Activated CD8-positive, alpha-beta memory T cell treated with anti-CD3 and anti-CD28 coated beads for 36 hours (primary cell): Measurements from ENCODE around the gene IL17RA. TPM values are rescaled to one million over a fixed set of nuclear protein-coding genes. Genes with fewer than 3 reads are reported as not detected.

Experiments used
- CTCF ChIA-PET: fragments of 350-600 bp; sonication (Branson Sonifier 250); formaldehyde crosslinking; loops from one replicate; lab custom pipeline; 2021; ENCODE audit warnings: antibody characterized with exemption; lab: Charles Lee
- POLR2A ChIA-PET: fragments of 350-600 bp; sonication (Branson Sonifier 250); formaldehyde crosslinking; loops from one replicate; lab custom pipeline; 2021; ENCODE audit warnings: antibody characterized with exemption; lab: Charles Lee
- total RNA-seq, 2 experiments: library from RNA; stranded (reverse); gene quantifications; one replicate each; pipeline ENCODE4 v1.2.3, GENCODE V29; 2021

IL17RA gene
- total RNA-seq, 2 experiments from 2014 or later, result 18.7 to 20.4 TPM

- CTCF ChIA-PET, result interaction anchor here (0.6 to 2.9 kb wide), 12 partner anchors 9 to 668 kb away, joined by 3 to 14 read pairs (median 4); no protein-coding TSS in a partner anchor
- POLR2A ChIA-PET, result interaction anchor here (1.7 kb wide), 1 partner anchor 97 kb away, joined by 5 read pairs; no protein-coding TSS in a partner anchor
Observed at GRCh38 chr22:17074648-17075002, 10.2 kb upstream of the IL17RA start.

DNA sequence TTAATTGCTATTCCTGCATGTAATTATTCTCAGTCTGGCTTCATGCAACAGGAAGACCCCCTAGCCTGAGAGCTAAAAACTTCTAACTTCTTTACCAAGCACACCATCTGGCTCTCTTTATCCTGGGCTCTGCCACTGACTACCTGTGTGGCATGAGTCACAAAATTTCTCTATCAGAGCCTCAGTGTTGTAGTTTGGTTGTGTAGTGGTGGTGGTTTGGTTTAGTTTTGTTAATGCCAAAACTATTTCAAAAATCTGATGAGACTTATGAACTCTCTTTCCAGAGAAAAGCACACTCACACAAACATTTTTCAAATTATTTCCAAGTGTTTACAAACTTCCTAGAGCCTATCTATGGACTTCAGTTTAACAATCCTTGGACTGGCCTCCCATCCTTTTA lies 7.5 kb upstream of the IL17RA start:
- CTCF ChIA-PET, result interaction anchor here (0.7 to 1.7 kb wide), 3 partner anchors 19 to 94 kb away, joined by 3 to 9 read pairs (median 3); no protein-coding TSS in a partner anchor
- POLR2A ChIA-PET, result no interaction called here

- CTCF ChIA-PET, result interaction anchor here (0.7 to 1.5 kb wide), 2 partner anchors 92 to 117 kb away, joined by 4 to 5 read pairs; no protein-coding TSS in a partner anchor
- POLR2A ChIA-PET, result no interaction called here
Observed at GRCh38 chr22:17079572-17079971, 5.2 kb upstream of the IL17RA start.

DNA sequence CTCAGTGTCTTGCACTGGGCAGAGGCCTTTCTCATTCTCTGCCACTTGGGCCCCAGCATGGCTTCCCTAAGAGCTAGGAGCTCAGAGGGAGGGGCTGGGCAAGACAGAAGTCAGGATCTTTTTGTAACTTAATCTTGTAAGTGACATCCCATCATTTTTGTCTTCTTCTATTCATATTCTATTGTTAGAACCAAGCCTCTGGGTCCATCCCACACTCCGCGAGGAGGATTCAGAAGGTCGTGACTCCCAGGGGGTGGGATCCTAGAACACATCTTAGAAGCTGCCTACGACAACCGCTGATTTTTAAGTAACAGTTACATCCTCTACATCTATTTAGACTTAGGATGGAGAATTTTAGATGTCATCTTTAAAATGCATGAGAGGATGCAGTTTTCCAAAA lies 1.5 kb upstream of the IL17RA start:
- ChIA-PET POLR2A (no interaction called here), CTCF (interaction anchor here (1.1 to 1.7 kb wide), 2 partner anchors 9 to 25 kb away, joined by 3 to 5 read pairs; no protein-coding TSS in a partner anchor)

DNA sequence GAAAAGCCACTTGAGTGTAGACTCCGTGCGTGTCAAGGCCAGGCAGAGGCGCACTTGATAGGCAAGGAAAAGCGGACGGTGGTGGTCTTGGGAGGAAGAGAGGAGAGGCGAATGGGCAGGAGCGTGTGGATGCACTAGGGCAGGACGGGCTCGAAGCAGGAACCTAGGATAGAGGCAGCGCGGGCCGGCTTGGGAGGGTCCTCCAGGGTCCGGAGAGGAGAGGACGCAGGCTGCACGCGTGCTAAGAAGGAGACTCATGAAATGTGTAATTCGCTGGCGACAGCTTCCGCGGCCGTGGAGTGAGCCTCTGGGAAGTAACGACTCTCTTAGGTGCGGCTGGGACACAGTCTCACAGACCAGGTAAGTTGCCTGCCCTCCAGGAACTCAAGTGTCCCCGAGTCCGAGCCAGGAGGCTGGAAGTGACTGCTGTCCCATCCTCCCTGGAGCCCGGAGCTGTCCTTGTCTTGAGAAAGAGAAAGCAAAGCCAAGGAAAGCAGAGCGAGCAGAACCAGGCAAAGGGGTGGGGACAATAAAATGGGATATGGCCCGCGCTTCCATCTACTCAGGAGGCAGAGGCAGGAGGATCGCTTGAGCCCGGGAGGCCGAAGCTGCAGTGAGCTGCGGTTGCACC lies 874 bp upstream of the IL17RA start:
- ChIA-PET CTCF (interaction anchor here (1.1 to 1.7 kb wide), 2 partner anchors 10 to 26 kb away, joined by 3 to 5 read pairs; no protein-coding TSS in a partner anchor), POLR2A (interaction anchor here (1.0 kb wide), 1 partner anchor 8 kb away, joined by 3 read pairs; no protein-coding TSS in a partner anchor)

DNA sequence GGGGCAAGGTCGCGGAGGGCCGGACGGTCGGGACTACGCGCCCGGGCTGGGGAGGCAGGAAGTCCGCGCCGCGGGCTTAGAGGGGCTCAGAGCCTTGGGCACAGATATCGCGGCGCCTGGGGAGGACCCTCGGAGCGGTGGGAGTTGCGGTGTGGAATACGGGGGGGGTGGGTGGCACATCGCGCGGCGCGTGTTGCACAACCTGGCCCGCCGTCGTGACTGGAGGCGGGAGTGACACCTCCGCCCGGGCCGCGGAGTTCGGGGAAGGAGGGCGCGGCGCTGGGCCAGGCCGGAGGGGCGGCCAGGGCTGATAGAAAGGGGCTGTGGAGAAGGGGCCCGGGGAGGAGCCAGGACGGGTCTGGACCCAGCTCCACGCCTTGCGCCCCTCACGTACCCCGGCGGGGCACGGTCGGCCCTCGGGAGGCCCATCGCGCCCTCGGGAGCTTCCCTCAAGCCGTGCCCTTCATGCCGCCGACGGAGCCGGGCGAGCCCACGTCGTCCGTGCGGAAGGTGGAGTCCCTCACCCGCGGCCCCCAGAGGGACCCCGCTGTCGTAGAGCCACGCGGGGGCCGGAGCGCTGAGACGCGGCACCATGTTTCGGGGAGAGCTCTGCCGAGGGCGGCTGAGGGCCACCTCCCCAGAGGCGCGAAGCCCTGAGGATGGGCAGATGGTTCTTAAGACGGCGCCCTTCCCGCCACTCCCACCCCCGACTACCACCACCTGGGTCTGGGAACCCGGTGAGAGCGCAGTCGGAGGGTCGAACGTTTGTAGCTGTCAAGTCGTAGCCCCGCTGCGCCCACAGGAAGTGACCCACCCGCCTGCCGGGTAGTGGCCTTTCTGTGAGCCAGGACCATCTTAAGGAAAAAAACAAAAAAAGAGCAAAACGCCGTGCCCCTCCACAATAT lies 729 bp downstream of the IL17RA start:
- CTCF ChIA-PET, result interaction anchor here (0.9 kb wide), 1 partner anchor 11 kb away, joined by 3 read pairs; no protein-coding TSS in a partner anchor
- POLR2A ChIA-PET, result interaction anchor here (0.7 to 1.2 kb wide), 2 partner anchors 86 to 486 kb away, joined by 3 read pairs; no protein-coding TSS in a partner anchor

GRCh38 chr22:17086296-17086695 lies 1.5 kb downstream of the IL17RA start:
- ChIA-PET POLR2A (interaction anchor here (1.0 to 1.2 kb wide), 2 partner anchors 72 to 86 kb away, joined by 3 to 4 read pairs; no protein-coding TSS in a partner anchor), CTCF (interaction anchor here (1.9 kb wide), 1 partner anchor 86 kb away, joined by 6 read pairs; no protein-coding TSS in a partner anchor)

DNA sequence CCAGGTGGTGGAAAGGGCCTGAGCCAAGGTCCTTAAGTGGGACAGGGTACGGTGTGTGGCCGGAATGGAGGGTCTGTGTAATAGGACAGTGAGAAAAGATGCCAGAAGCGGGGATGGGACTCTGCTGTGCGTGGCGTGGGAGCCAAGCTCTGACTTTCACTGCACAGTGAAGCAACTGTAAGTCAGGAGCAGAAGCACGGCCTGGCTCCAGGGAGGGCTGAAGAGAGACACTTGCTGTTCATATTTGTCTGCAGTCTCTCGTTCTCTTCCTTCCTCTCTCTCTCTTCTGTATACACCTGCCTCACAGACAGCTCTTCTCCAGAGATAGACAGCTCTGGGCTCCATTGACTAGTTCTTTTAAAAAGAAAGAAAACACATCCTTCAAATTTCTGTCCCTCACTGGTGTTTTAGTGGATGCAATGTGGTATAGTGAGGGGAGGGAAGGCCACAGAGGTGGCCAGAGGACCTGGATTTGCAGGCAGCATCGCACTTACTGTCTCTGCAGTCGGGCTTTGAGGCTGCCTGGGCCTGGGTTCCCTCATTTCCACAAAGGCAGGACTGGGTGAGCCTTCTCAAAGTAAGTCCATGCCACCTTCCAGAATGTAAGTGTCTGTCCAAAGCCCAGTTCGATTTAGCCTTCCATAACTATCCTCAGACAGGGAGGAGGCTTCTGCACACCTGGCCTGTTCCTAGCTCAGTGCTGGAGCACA lies 2.1 kb downstream of the IL17RA start:
- ChIA-PET POLR2A (interaction anchor here (0.6 to 1.0 kb wide), 3 partner anchors 20 to 71 kb away, joined by 3 to 4 read pairs (median 3); no protein-coding TSS in a partner anchor), CTCF (interaction anchor here (0.9 to 3.0 kb wide), 5 partner anchors 12 to 415 kb away, joined by 3 to 10 read pairs (median 4); no protein-coding TSS in a partner anchor)

DNA sequence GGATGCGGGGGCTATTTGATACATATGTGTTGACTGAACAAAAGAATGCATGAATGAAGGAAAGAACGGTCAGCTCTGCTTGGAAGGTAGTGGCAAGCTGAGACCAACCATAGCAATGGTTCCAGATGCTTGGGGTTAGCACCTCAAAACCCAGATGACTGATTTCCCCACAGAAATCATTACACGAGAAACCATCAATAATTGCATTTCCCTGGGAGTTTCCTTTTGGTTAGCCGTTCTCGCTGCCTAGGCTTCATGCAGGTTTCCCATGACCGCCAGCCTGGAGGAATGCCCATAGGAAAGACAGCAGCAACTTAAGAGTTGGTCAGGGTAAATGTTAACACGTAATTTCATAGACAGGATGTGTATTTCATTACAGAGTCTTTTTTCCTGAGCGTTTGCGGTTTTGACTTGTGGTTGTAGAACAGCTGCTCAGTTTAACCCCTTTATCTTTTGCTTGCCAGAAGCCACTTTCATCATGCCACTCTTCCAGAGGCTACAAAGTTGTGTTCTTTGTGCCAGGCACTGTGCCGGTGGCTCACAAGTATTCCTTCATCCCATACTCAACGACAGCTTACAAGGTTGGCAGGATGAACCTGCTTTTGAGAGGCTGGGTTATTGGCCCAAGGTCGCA lies 2.8 kb downstream of the IL17RA start:
- ChIA-PET CTCF (interaction anchor here (0.9 to 3.0 kb wide), 5 partner anchors 12 to 414 kb away, joined by 3 to 10 read pairs (median 4); no protein-coding TSS in a partner anchor), POLR2A (interaction anchor here (0.6 to 1.0 kb wide), 2 partner anchors 19 to 71 kb away, joined by 3 to 4 read pairs; no protein-coding TSS in a partner anchor)

DNA sequence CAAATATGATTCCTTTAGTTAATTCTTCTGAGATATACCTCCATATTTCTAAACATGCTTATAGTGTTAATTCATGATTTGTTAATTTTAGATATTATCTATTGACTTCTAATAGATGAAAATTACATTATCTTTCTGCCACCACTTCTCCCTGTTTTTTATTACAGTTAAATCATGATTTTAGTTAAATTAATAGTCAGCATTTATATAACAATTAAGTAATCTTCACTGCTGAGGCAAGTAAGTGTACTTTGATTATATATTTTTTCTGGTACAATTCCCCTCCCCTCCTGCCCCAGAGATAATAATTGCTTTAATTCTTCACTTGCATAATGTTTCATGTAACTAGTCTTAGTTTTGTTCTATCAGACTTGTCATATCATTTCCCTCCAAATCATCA lies 5.8 kb downstream of the IL17RA start:
- ChIA-PET CTCF (interaction anchor here (0.7 kb wide), 1 partner anchor 77 kb away, joined by 3 read pairs; no protein-coding TSS in a partner anchor), POLR2A (interaction anchor here (0.8 kb wide), 1 partner anchor 43 kb away, joined by 5 read pairs; no protein-coding TSS in a partner anchor)

DNA sequence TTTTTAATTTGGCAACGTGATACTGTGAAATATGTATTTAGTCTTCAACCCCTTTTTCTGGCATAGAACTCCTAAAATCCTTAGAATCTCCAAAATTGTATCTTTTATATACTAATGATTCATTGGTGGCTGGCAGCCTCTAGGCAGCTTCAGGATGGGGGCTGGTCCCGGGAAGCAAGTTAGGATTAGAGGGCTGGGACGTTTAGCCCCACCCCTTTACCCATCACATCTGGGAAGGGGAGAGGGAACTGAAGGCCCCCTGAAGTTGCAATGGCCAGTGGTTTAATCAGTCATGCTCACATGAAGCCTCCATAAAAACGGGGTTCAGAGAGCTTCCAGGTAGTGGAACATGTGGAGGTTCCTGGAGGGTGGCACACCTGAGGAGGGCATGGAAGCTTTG lies 7.1 kb downstream of the IL17RA start:
- CTCF ChIA-PET, result no interaction called here

GRCh38 chr22:17093081-17093480 lies 8.3 kb downstream of the IL17RA start:
- CTCF ChIA-PET, result no interaction called here
- POLR2A ChIA-PET, result no interaction called here

More for the DNA sequence above, 7.1 kb downstream of the IL17RA start:
- POLR2A ChIA-PET, result no interaction called here

DNA sequence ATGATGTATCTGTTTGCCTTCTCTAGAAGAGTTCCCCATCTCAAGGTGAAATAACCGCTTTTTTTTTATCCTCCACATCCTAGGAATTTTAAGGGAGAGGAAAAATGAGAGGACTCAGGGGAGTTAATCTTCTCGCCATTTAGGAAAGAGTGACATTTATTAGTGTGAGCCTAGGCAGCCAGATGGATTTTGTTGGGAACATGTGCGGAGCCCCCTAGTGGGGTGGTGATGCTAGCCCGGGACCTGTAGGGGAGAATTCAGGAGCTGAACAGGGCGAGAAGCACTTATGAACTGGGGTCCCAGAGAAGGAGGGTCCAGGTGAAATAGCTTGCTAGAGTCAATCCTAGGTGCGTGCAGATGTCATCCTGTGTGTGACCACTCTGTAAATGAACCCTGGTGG lies 10.7 kb downstream of the IL17RA start:
- POLR2A ChIA-PET, result no interaction called here

DNA sequence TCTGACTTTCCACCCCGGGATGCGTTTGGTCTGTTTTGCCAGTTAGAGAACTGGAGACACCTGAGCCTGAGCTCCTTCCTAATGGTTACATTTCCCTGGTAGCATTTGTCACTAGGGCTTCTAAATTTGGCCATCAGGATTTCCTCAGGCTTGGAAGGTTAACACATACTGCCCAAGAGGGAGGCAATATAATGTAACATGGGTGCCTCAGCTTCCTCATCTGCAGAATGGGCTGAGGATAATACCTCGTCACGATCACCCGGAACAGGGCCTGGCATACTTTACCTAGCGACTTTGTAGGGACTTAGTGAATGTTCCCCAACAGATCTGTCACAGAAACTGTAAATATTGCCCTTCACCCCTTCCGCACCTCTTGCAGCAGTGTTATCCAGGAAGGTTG lies 11.3 kb downstream of the IL17RA start:
- POLR2A ChIA-PET, result no interaction called here

More for the DNA sequence above, 10.7 kb downstream of the IL17RA start:
- CTCF ChIA-PET, result no interaction called here

DNA sequence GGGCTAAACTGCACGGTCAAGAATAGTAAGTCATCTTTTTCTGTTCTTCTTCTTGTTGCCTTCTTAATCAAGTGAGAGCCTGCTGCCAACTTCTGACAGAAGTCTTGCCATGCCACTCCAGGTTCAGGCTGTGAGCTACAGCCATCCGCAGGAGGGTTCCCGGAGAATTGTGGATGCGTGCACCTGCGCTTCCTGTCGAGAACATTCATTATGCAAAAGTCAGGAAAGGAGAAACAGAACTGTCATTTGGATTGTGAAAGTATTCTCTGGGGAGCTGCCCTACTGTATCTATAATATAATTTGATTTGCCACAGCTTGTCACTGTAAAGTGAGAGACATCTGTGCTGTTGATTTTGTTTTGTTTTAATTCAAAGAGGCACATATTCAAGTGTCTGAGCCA lies 12.3 kb downstream of the IL17RA start:
- ChIA-PET POLR2A (no interaction called here), CTCF (interaction anchor here (0.9 kb wide), 1 partner anchor 71 kb away, joined by 3 read pairs; no protein-coding TSS in a partner anchor)

More for the DNA sequence above, 11.3 kb downstream of the IL17RA start:
- CTCF ChIA-PET, result interaction anchor here (0.9 kb wide), 1 partner anchor 72 kb away, joined by 3 read pairs; no protein-coding TSS in a partner anchor

GRCh38 chr22:17097701-17098100 lies 12.9 kb downstream of the IL17RA start:
- ChIA-PET CTCF (no interaction called here), POLR2A (no interaction called here)

DNA sequence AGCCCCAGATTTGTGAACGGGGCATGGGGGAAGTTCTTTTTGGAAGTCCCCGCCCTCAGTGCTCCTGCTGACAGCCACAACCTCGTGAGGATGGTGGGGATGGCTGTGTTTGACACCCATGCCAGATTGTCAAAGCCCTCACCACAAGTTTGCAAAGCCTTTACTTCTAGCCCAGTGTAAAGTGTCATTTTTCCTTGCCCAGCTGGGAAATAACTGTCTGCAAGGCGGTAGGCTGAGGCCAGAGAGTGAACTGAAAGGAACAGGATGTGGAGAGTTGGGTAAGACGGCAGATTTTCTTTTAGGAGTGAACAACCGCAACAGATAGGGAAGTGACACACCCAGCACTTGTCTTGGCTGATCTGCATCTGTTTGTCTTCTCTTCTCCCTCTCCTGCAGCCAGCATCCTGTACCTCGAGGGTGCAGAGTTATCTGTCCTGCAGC lies 13.6 kb downstream of the IL17RA start:
- CTCF ChIA-PET, result no interaction called here

GRCh38 chr22:17100621-17101020 lies 15.8 kb downstream of the IL17RA start:
- CTCF ChIA-PET, result no interaction called here

More for the DNA sequence above, 13.6 kb downstream of the IL17RA start:
- POLR2A ChIA-PET, result no interaction called here

More at GRCh38 chr22:17100621-17101020, 15.8 kb downstream of the IL17RA start:
- POLR2A ChIA-PET, result no interaction called here
